CD4-positive, alpha-beta T cell treated with Interleukin-2 at 100 ng/mL for 4 hours (primary cell): ENCODE results near the gene NFE2.
A peak's percentile ranks its signal among the peaks of the same experiment; 100 is the strongest.
"Not testable (repeated sequence)": the region's sequence is repeated elsewhere in the genome, so short reads cannot be mapped to it uniquely, and the experiment has no call there.

Source experiments
- DNase-seq: peaks from one replicate; pipeline ENCODE4 v3.0.0-alpha.2; 2020; ENCODE audit warnings: low spot score

Gene NFE2

GRCh38 chr12:54282949-54283593, 17.7 kb downstream of the NFE2 start:
- no peak for DNase-seq

- not testable (repeated sequence) for DNase-seq
Measured at GRCh38 chr12:54281694-54282093, 19.1 kb downstream of the NFE2 start.

- not testable (repeated sequence) for DNase-seq
Measured at GRCh38 chr12:54281261-54281638, 19.6 kb downstream of the NFE2 start.

GRCh38 chr12:54280468-54281260, 20.2 kb downstream of the NFE2 start, which contains the start of gene HNRNPA1:
Gene HNRNPA1 (plus strand): TSS chr12:54280726. CDS start chr12:54280808, 82 bp downstream.
- peak; percentile 99 for DNase-seq

GRCh38 chr12:54279632-54280467, 21.0 kb downstream of the NFE2 start, which contains the start of gene CBX5:
Gene CBX5 (minus strand): TSS chr12:54280122. CDS start chr12:54257650, 22,472 bp downstream.
- peak; percentile 100 for DNase-seq

- no peak for DNase-seq
Measured at GRCh38 chr12:54279227-54279631, 21.6 kb downstream of the NFE2 start.

- DNase-seq: no peak
Measured at GRCh38 chr12:54277823-54278276, 23.0 kb downstream of the NFE2 start.

- no peak for DNase-seq
Measured at GRCh38 chr12:54276368-54276767, 24.4 kb downstream of the NFE2 start.

GRCh38 chr12:54273981-54274380, 26.8 kb downstream of the NFE2 start:
- DNase-seq: no peak

GRCh38 chr12:54272214-54272613, 28.6 kb downstream of the NFE2 start:
- no peak for DNase-seq

- no peak for DNase-seq
Measured at GRCh38 chr12:54270345-54270744, 30.5 kb downstream of the NFE2 start.

- DNase-seq: no peak
Measured at GRCh38 chr12:54266852-54267251, 34.0 kb downstream of the NFE2 start.

- DNase-seq: no peak
Measured at GRCh38 chr12:54265364-54265812, 35.4 kb downstream of the NFE2 start.

GRCh38 chr12:54262403-54262925, 38.4 kb downstream of the NFE2 start:
- DNase-seq: no peak

GRCh38 chr12:54261815-54262402, 38.9 kb downstream of the NFE2 start:
- DNase-seq: no peak

GRCh38 chr12:54259194-54260011, 41.4 kb downstream of the NFE2 start:
- peak; percentile 22 for DNase-seq

GRCh38 chr12:54258201-54258681, 42.6 kb downstream of the NFE2 start:
- no peak for DNase-seq

- no peak for DNase-seq
Measured at GRCh38 chr12:54257332-54257731, 43.5 kb downstream of the NFE2 start.

- DNase-seq: no peak
Measured at GRCh38 chr12:54253240-54253639, 47.6 kb downstream of the NFE2 start.

GRCh38 chr12:54251667-54252284, 49.0 kb downstream of the NFE2 start:
- peak; percentile 62 for DNase-seq
